ENCODE measurements around the gene CD300H.
A peak's percentile ranks its signal among the peaks of the same experiment; 100 is the strongest.

Gene CD300H

GRCh38 chr17:74544991-74545842, 22.1 kb downstream of the CD300H start:
- Histone ChIP-seq H3K27me3 (ENCODE audit: control insufficient read depth in 5 of 5, insufficient read depth in 4 of 5, low read length in 5 of 5) (peaks cover 6 to 17% (median 11%) of the 10 kb centered on the region in 5 donors), H3K9me3 (ENCODE audit: control insufficient read depth in 5 of 5, low read length in 5 of 5) (no peaks in the 10 kb centered on the region), H3K4me3 (ENCODE audit: low read depth in 1 of 5, low read length in 5 of 5) (peak overlapping the region; percentile 10 to 38 (median 37)), H3K27ac (ENCODE audit: low read depth, low read length) (no peak overlapping the region), H3K4me1 (ENCODE audit: control insufficient read depth in 5 of 5, insufficient read depth in 5 of 5, low read length in 5 of 5) (peaks cover 0 to 23% (median 0%) of the 10 kb centered on the region in 5 donors), H3K9ac (ENCODE audit: low read length in 5 of 5) (peak overlapping the region in 1 of 5 donors; percentile 22), H3K36me3 (ENCODE audit: control insufficient read depth in 5 of 5, insufficient read depth in 5 of 5, low read length in 5 of 5) (no peaks in the 10 kb centered on the region)

GRCh38 chr17:74543891-74544760, 23.2 kb downstream of the CD300H start:
- Histone ChIP-seq H3K9me3 (ENCODE audit: control insufficient read depth in 5 of 5, low read length in 5 of 5) (no peaks in the 10 kb centered on the region), H3K36me3 (ENCODE audit: control insufficient read depth in 5 of 5, insufficient read depth in 5 of 5, low read length in 5 of 5) (no peaks in the 10 kb centered on the region), H3K4me1 (ENCODE audit: control insufficient read depth in 5 of 5, insufficient read depth in 5 of 5, low read length in 5 of 5) (peaks cover 0 to 23% (median 0%) of the 10 kb centered on the region in 5 donors), H3K27me3 (ENCODE audit: control insufficient read depth in 5 of 5, insufficient read depth in 4 of 5, low read length in 5 of 5) (peaks cover 0 to 7% (median 5%) of the 10 kb centered on the region in 5 donors), H3K9ac (ENCODE audit: low read length in 5 of 5) (no peak overlapping the region), H3K4me3 (ENCODE audit: low read depth in 1 of 5, low read length in 5 of 5) (no peak overlapping the region), H3K27ac (ENCODE audit: low read depth, low read length) (no peak overlapping the region)

- Histone ChIP-seq H3K27ac (ENCODE audit: low read depth, low read length) (no peak overlapping the region), H3K4me3 (ENCODE audit: low read depth in 1 of 5, low read length in 5 of 5) (no peak overlapping the region), H3K36me3 (ENCODE audit: control insufficient read depth in 5 of 5, insufficient read depth in 5 of 5, low read length in 5 of 5) (no peaks in the 10 kb centered on the region), H3K9ac (ENCODE audit: low read length in 5 of 5) (no peak overlapping the region), H3K27me3 (ENCODE audit: control insufficient read depth in 5 of 5, insufficient read depth in 4 of 5, low read length in 5 of 5) (peaks cover 0 to 3% (median 0%) of the 10 kb centered on the region in 5 donors), H3K4me1 (ENCODE audit: control insufficient read depth in 5 of 5, insufficient read depth in 5 of 5, low read length in 5 of 5) (peaks cover 0 to 23% (median 0%) of the 10 kb centered on the region in 5 donors), H3K9me3 (ENCODE audit: control insufficient read depth in 5 of 5, low read length in 5 of 5) (no peaks in the 10 kb centered on the region)
Observed at GRCh38 chr17:74543406-74543805, 23.9 kb downstream of the CD300H start.

- no peak overlapping the region for H3K27ac ChIP-seq (ENCODE audit: low read depth, low read length)
- no peaks in the 10 kb centered on the region for H3K36me3 ChIP-seq (ENCODE audit: control insufficient read depth in 5 of 5, insufficient read depth in 5 of 5, low read length in 5 of 5)
- H3K4me3 ChIP-seq (ENCODE audit: low read depth in 1 of 5, low read length in 5 of 5): no peak overlapping the region
- peaks cover 0 to 23% (median 0%) of the 10 kb centered on the region in 5 donors for H3K4me1 ChIP-seq (ENCODE audit: control insufficient read depth in 5 of 5, insufficient read depth in 5 of 5, low read length in 5 of 5)
- H3K9me3 ChIP-seq (ENCODE audit: control insufficient read depth in 5 of 5, low read length in 5 of 5): no peaks in the 10 kb centered on the region
- H3K9ac ChIP-seq (ENCODE audit: low read length in 5 of 5): no peak overlapping the region
- peaks cover 0 to 3% (median 0%) of the 10 kb centered on the region in 5 donors for H3K27me3 ChIP-seq (ENCODE audit: control insufficient read depth in 5 of 5, insufficient read depth in 4 of 5, low read length in 5 of 5)
Observed at GRCh38 chr17:74542727-74543383, 24.5 kb downstream of the CD300H start.

- no peaks in the 10 kb centered on the region for H3K9me3 ChIP-seq (ENCODE audit: control insufficient read depth in 5 of 5, low read length in 5 of 5)
- H3K27ac ChIP-seq (ENCODE audit: low read depth, low read length): no peak overlapping the region
- H3K36me3 ChIP-seq (ENCODE audit: control insufficient read depth in 5 of 5, insufficient read depth in 5 of 5, low read length in 5 of 5): no peaks in the 10 kb centered on the region
- peaks cover 0 to 3% (median under 1%) of the 10 kb centered on the region in 5 donors for H3K27me3 ChIP-seq (ENCODE audit: control insufficient read depth in 5 of 5, insufficient read depth in 4 of 5, low read length in 5 of 5)
- H3K4me1 ChIP-seq (ENCODE audit: control insufficient read depth in 5 of 5, insufficient read depth in 5 of 5, low read length in 5 of 5): peaks cover 0 to 23% (median 0%) of the 10 kb centered on the region in 5 donors
- H3K4me3 ChIP-seq (ENCODE audit: low read depth in 1 of 5, low read length in 5 of 5): no peak overlapping the region
- no peak overlapping the region for H3K9ac ChIP-seq (ENCODE audit: low read length in 5 of 5)
Observed at GRCh38 chr17:74542166-74542565, 25.1 kb downstream of the CD300H start.

- Histone ChIP-seq H3K4me1 (ENCODE audit: control insufficient read depth in 5 of 5, insufficient read depth in 5 of 5, low read length in 5 of 5) (peaks cover 0 to 23% (median 0%) of the 10 kb centered on the region in 5 donors), H3K27me3 (ENCODE audit: control insufficient read depth in 5 of 5, insufficient read depth in 4 of 5, low read length in 5 of 5) (peaks cover 0 to 4% (median 2%) of the 10 kb centered on the region in 5 donors), H3K4me3 (ENCODE audit: low read depth in 1 of 5, low read length in 5 of 5) (no peak overlapping the region), H3K36me3 (ENCODE audit: control insufficient read depth in 5 of 5, insufficient read depth in 5 of 5, low read length in 5 of 5) (no peaks in the 10 kb centered on the region), H3K27ac (ENCODE audit: low read depth, low read length) (no peak overlapping the region), H3K9ac (ENCODE audit: low read length in 5 of 5) (no peak overlapping the region), H3K9me3 (ENCODE audit: control insufficient read depth in 5 of 5, low read length in 5 of 5) (no peaks in the 10 kb centered on the region)
Observed at GRCh38 chr17:74541176-74542111, 25.9 kb downstream of the CD300H start.

GRCh38 chr17:74539281-74539820, 28.0 kb downstream of the CD300H start:
- Histone ChIP-seq H3K36me3 (ENCODE audit: control insufficient read depth in 5 of 5, insufficient read depth in 5 of 5, low read length in 5 of 5) (no peaks in the 10 kb centered on the region), H3K27ac (ENCODE audit: low read depth, low read length) (no peak overlapping the region), H3K4me3 (ENCODE audit: low read depth in 1 of 5, low read length in 5 of 5) (no peak overlapping the region), H3K9me3 (ENCODE audit: control insufficient read depth in 5 of 5, low read length in 5 of 5) (no peaks in the 10 kb centered on the region), H3K27me3 (ENCODE audit: control insufficient read depth in 5 of 5, insufficient read depth in 4 of 5, low read length in 5 of 5) (peaks cover 0 to 4% (median 2%) of the 10 kb centered on the region in 5 donors), H3K9ac (ENCODE audit: low read length in 5 of 5) (no peak overlapping the region), H3K4me1 (ENCODE audit: control insufficient read depth in 5 of 5, insufficient read depth in 5 of 5, low read length in 5 of 5) (peaks cover 0 to 2% (median 0%) of the 10 kb centered on the region in 5 donors)

- no peaks in the 10 kb centered on the region for H3K9me3 ChIP-seq (ENCODE audit: control insufficient read depth in 5 of 5, low read length in 5 of 5)
- peaks cover 0 to 10% (median 6%) of the 10 kb centered on the region in 5 donors for H3K4me1 ChIP-seq (ENCODE audit: control insufficient read depth in 5 of 5, insufficient read depth in 5 of 5, low read length in 5 of 5)
- H3K27me3 ChIP-seq (ENCODE audit: control insufficient read depth in 5 of 5, insufficient read depth in 4 of 5, low read length in 5 of 5): peaks cover 0 to 4% (median 0%) of the 10 kb centered on the region in 5 donors
- no peak overlapping the region for H3K4me3 ChIP-seq (ENCODE audit: low read depth in 1 of 5, low read length in 5 of 5)
- H3K9ac ChIP-seq (ENCODE audit: low read length in 5 of 5): no peak overlapping the region
- H3K27ac ChIP-seq (ENCODE audit: low read depth, low read length): no peak overlapping the region
- H3K36me3 ChIP-seq (ENCODE audit: control insufficient read depth in 5 of 5, insufficient read depth in 5 of 5, low read length in 5 of 5): no peaks in the 10 kb centered on the region
Observed at GRCh38 chr17:74536890-74537289, 30.4 kb downstream of the CD300H start.

Measured in subcutaneous abdominal adipose tissue (tissue), 5 donors.